ENCODE results near the gene SUCO. TPM values are rescaled to one million over a fixed set of nuclear protein-coding genes. Genes with fewer than 3 reads are reported as not detected.
A peak's percentile ranks its signal among the peaks of the same experiment; 100 is the strongest.
"Not testable (repeated sequence)": the region's sequence is repeated elsewhere in the genome, so short reads cannot be mapped to it uniquely, and the experiment has no call there.

SUCO gene
- total RNA-seq, 1 donor from 2014 or later = 81.2 TPM

GRCh38 chr1:172588296-172589291 lies 55.6 kb downstream of the SUCO start:
- Mint-ChIP-seq H3K27me3 (ENCODE audit: unreplicated experiment) (no peaks in the 10 kb centered on the region), H3K27ac (ENCODE audit: unreplicated experiment) (no peak overlapping the region), H3K4me3 (ENCODE audit: unreplicated experiment) (no peak overlapping the region), H3K4me1 (ENCODE audit: unreplicated experiment) (no peaks in the 10 kb centered on the region), H3K9me3 (ENCODE audit: unreplicated experiment) (no peaks in the 10 kb centered on the region), H3K36me3 (ENCODE audit: low read depth, unreplicated experiment) (peaks cover 47% of the 10 kb centered on the region)
- no peak for TF ChIP-seq CTCF (IDR thresholded peaks at IDR 0.05; ENCODE audit: unreplicated experiment)
- no peak for DNase-seq (ENCODE audit: low spot score)

GRCh38 chr1:172589553-172589952 lies 56.6 kb downstream of the SUCO start:
- Mint-ChIP-seq H3K9me3 (ENCODE audit: unreplicated experiment) (no peaks in the 10 kb centered on the region), H3K27ac (ENCODE audit: unreplicated experiment) (no peak overlapping the region), H3K36me3 (ENCODE audit: low read depth, unreplicated experiment) (peaks cover 53% of the 10 kb centered on the region), H3K4me3 (ENCODE audit: unreplicated experiment) (peak overlapping the region; percentile 17), H3K4me1 (ENCODE audit: unreplicated experiment) (no peaks in the 10 kb centered on the region), H3K27me3 (ENCODE audit: unreplicated experiment) (no peaks in the 10 kb centered on the region)
- TF ChIP-seq CTCF (IDR thresholded peaks at IDR 0.05; ENCODE audit: unreplicated experiment) = no peak
- DNase-seq (ENCODE audit: low spot score) = no peak

GRCh38 chr1:172591429-172591828 lies 58.5 kb downstream of the SUCO start:
- peaks cover 70% of the 10 kb centered on the region for H3K36me3 Mint-ChIP-seq (ENCODE audit: low read depth, unreplicated experiment)
- H3K9me3 Mint-ChIP-seq (ENCODE audit: unreplicated experiment); DNase-seq (ENCODE audit: low spot score); H3K4me1 Mint-ChIP-seq (ENCODE audit: unreplicated experiment); H3K27ac Mint-ChIP-seq (ENCODE audit: unreplicated experiment); H3K27me3 Mint-ChIP-seq (ENCODE audit: unreplicated experiment); H3K4me3 Mint-ChIP-seq (ENCODE audit: unreplicated experiment): not testable (repeated sequence)

GRCh38 chr1:172595066-172595465 lies 62.1 kb downstream of the SUCO start:
- not testable (repeated sequence) for H3K27me3 Mint-ChIP-seq (ENCODE audit: unreplicated experiment); H3K4me1 Mint-ChIP-seq (ENCODE audit: unreplicated experiment); H3K9me3 Mint-ChIP-seq (ENCODE audit: unreplicated experiment); DNase-seq (ENCODE audit: low spot score); H3K27ac Mint-ChIP-seq (ENCODE audit: unreplicated experiment)
- peaks cover 69% of the 10 kb centered on the region for H3K36me3 Mint-ChIP-seq (ENCODE audit: low read depth, unreplicated experiment)
- peak overlapping the region; percentile 21 for H3K4me3 Mint-ChIP-seq (ENCODE audit: unreplicated experiment)

DNA sequence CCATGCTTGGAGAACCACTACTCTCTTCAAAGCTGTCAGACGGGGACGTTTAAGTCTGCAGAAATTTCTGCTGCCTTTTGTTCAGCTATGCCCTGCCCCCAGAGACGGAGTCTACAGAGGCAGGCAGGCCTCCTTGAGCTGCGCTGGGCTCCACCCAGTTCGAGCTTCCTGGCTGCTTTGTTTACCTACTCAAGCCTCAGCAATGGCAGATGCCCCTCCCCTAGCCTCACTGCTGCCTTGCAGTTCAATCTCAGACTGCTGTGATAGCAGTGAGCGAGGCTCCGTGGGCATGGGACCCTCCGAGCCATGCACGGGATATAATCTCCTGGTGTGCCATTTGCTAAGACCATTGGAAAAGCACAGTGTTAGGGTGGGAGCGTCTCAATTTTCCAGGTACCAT lies 63.8 kb downstream of the SUCO start:
- not testable (repeated sequence) for H3K9me3 Mint-ChIP-seq (ENCODE audit: unreplicated experiment); H3K27ac Mint-ChIP-seq (ENCODE audit: unreplicated experiment); H3K4me1 Mint-ChIP-seq (ENCODE audit: unreplicated experiment); DNase-seq (ENCODE audit: low spot score); H3K27me3 Mint-ChIP-seq (ENCODE audit: unreplicated experiment)
- H3K36me3 Mint-ChIP-seq (ENCODE audit: low read depth, unreplicated experiment) = peaks cover 65% of the 10 kb centered on the region
- H3K4me3 Mint-ChIP-seq (ENCODE audit: unreplicated experiment) = peak overlapping the region; percentile 51

DNA sequence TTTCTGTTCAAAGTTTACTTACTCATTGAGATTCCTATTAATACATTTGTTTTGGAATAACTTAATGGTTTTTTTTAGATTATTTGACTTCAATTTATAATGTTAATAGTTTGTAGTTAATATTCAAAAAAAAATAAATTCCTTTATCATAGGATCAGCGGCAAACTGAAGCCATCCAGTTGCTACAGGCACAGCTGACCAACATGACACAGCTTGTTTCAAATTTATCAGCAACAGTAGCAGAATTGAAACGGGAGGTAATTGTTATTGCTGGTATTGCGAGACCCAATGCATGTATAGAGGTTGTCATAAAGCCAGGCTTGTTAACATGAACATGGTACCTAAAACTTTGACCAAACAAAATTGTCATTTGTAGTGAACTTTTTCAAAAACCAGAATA lies 67.0 kb downstream of the SUCO start:
- Mint-ChIP-seq H3K27me3 (ENCODE audit: unreplicated experiment) (peaks cover 1% of the 10 kb centered on the region), H3K4me3 (ENCODE audit: unreplicated experiment) (no peak overlapping the region), H3K4me1 (ENCODE audit: unreplicated experiment) (peaks cover 5% of the 10 kb centered on the region), H3K36me3 (ENCODE audit: low read depth, unreplicated experiment) (peaks cover 41% of the 10 kb centered on the region), H3K27ac (ENCODE audit: unreplicated experiment) (no peak overlapping the region), H3K9me3 (ENCODE audit: unreplicated experiment) (no peaks in the 10 kb centered on the region)
- no peak for TF ChIP-seq CTCF (IDR thresholded peaks at IDR 0.05; ENCODE audit: unreplicated experiment)
- DNase-seq (ENCODE audit: low spot score) = no peak

All from endothelial cell (in vitro differentiated cells).